Activated CD4-positive, alpha-beta T cell treated with anti-CD3 and anti-CD28 coated beads, Interleukin-2, amount 10 ng/mL, durations not matched to agents 24 days and 14 days (primary cell): ENCODE measurements around the gene RGS5. TPM values are rescaled to one million over a fixed set of nuclear protein-coding genes. Genes with fewer than 3 reads are reported as not detected.

ENCODE experiments used
- DNase-seq: peaks from one replicate; pipeline ENCODE4 v3.0.0; 2022
- H3K27ac Mint-ChIP-seq: one replicate; pipeline ENCODE4 v1.8.0; 2022; ENCODE audit warnings: mild to moderate bottlenecking, mixed read lengths
- H3K27me3 Mint-ChIP-seq: one replicate; pipeline ENCODE4 v1.8.0; 2022; ENCODE audit warnings: mixed read lengths
- H3K36me3 Mint-ChIP-seq: one replicate; pipeline ENCODE4 v1.8.0; 2022; ENCODE audit warnings: low read depth, mild to moderate bottlenecking, mixed read lengths
- H3K4me1 Mint-ChIP-seq: one replicate; pipeline ENCODE4 v1.8.0; 2021; ENCODE audit warnings: mixed read lengths
- H3K4me3 Mint-ChIP-seq: one replicate; pipeline ENCODE4 v1.8.0; 2022; ENCODE audit warnings: mild to moderate bottlenecking, moderate library complexity, mixed read lengths
- H3K9me3 Mint-ChIP-seq: one replicate; pipeline ENCODE4 v1.8.0; 2021; ENCODE audit warnings: mixed read lengths
- intact Hi-C: fragments of 100-400 bp; cut with micrococcal nuclease; formaldehyde crosslinking; loops from one replicate; pipeline ENCODE4 v1.15.1; 2023
- total RNA-seq: library from RNA; stranded (reverse); gene quantifications from 2 replicates; pipeline ENCODE4 v1.2.3, GENCODE V29; 2022

The RGS5 gene
- total RNA-seq, 1 donor from 2014 or later, result 2.8 TPM

DNA sequence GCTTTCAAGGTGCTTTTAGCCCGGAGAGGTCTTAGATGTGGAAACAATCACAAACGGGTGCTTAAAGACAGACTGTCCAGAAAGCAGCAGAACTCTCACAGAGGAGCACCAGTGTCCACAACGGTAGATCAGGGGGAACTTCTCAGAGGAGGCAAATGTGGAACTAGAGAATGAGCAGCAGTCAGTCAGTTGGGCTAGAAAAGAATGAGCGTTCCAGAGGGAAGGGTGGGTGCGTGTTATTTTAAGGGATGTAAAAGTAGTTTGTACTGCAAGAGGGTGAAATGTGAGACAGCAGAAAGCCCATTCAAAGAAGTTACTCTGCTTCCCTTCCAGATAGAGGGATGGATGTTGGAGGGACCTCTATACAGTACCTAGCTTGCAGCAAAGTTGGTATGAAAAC is 30.9 kb downstream of the RGS5 start:
- Mint-ChIP-seq H3K4me1 (no peaks in the 10 kb centered on the region), H3K4me3 (no peak overlapping the region)
- no peak for DNase-seq

DNA sequence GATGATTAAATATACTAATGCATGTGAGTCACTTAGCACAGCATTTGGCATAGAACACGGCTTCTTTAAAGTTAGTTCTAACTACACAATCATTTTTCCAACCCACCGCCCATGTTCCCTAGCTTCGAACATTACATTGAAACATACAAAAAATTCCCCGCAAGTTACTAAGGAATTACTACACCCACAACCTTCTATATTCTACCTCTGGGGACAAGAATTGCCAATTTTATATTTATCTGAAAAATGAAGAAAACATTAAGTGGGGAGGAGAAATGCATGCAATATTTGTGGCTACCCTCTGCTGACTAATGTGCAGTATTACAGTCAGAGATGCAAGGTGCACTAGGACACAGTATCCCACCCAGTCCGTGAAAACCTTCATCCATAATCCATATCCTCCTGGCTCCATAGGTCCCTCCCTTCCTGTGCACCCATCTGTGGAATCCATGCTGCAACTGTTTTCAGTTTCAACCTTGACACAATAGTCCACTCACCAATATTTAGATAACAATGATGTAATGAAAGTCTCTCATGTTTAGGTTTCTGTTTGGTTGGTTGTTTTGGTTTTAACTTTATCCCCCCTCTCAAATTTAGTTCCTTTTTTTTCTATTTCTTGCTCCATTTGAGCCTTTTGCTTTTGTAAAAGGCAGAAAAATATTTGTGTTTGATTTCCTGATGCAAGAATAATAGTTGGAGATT is 31.6 kb downstream of the RGS5 start:
- Mint-ChIP-seq H3K27ac (no peak overlapping the region), H3K36me3 (no peaks in the 10 kb centered on the region), H3K9me3 (no peaks in the 10 kb centered on the region), H3K4me1 (no peaks in the 10 kb centered on the region), H3K4me3 (no peak overlapping the region), H3K27me3 (peaks cover 4% of the 10 kb centered on the region)
- DNase-seq, result no peak
- intact Hi-C loops, result loop anchor here (5.0 kb wide), 1 partner anchor 324 kb away; no protein-coding TSS in a partner anchor

More for the DNA sequence above, 30.9 kb downstream of the RGS5 start:
- peaks cover 4% of the 10 kb centered on the region for H3K27me3 Mint-ChIP-seq
- intact Hi-C loops, result loop anchor here (5.0 kb wide), 1 partner anchor 325 kb away; no protein-coding TSS in a partner anchor
- no peak overlapping the region for H3K27ac Mint-ChIP-seq
- H3K36me3 Mint-ChIP-seq, result no peaks in the 10 kb centered on the region
- no peaks in the 10 kb centered on the region for H3K9me3 Mint-ChIP-seq

DNA sequence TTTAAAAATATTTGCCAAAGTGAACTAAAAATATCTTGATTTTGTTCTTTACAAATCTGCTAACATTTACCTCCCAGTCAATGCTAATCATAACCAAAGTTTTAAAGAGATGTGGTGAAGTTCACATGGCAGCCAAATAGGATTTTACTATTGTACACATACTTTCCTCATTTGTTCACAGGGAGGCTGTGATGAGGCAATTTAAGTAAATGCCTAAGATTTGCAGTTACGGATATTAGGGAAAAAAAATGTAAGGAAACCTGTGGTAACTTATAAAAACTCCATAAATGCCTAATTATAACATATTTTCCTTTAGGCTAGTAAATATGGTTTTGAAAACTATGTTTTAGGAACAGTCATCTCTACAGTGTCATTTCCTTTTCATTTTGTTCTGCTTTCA is 32.4 kb downstream of the RGS5 start:
- Mint-ChIP-seq H3K27me3 (peaks cover 4% of the 10 kb centered on the region), H3K9me3 (no peaks in the 10 kb centered on the region), H3K27ac (no peak overlapping the region), H3K36me3 (no peaks in the 10 kb centered on the region), H3K4me1 (no peaks in the 10 kb centered on the region), H3K4me3 (no peak overlapping the region)
- DNase-seq, result no peak
- intact Hi-C loops, result loop anchor here (5.0 kb wide), 1 partner anchor 323 kb away; no protein-coding TSS in a partner anchor

DNA sequence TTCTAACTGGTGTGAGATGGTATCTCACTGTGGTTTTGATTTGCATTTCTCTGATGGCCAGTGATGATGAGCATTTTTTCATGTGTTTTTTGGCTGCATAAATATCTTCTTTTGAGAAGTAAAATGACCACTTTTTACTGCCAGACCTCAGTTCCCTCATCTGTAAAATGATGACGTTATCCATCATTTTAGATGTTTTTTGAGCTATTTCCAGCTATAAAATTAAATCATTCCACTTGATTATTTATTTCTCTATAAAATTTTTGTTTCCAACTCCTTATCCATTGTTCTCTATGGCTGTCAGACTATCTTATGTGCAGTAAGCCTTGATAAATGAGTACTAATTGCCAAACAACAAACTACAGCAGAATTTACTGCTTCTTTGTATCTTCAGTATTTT is 33.2 kb downstream of the RGS5 start:
- Mint-ChIP-seq H3K27me3 (peaks cover 4% of the 10 kb centered on the region), H3K9me3 (no peaks in the 10 kb centered on the region), H3K27ac (no peak overlapping the region), H3K36me3 (no peaks in the 10 kb centered on the region), H3K4me3 (no peak overlapping the region), H3K4me1 (no peaks in the 10 kb centered on the region)
- no peak for DNase-seq
- intact Hi-C loops, result no loop called here

DNA sequence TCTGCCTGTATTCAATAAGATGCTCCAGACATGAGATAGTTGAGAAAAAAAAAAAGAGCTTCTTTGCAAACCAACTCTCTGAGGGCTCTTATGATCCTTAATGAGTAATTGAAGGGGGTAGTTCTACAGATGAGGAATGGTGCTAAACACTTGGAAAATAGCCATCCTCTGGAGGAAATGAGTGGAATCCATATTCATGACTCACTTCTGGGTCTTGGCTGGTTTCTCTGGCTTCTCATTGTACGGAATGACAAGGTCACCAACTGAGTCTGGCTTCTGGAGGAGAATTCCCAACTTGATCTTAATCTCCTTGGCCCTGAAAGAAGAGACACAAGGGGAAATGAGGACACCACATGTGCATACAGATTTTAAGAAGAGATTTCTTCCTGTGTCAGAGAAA is 34.7 kb downstream of the RGS5 start:
- no peak for DNase-seq
- H3K27me3 Mint-ChIP-seq, result peaks cover 3% of the 10 kb centered on the region
- H3K36me3 Mint-ChIP-seq, result no peaks in the 10 kb centered on the region
- no peak overlapping the region for H3K4me3 Mint-ChIP-seq
- intact Hi-C loops, result no loop called here
- no peaks in the 10 kb centered on the region for H3K4me1 Mint-ChIP-seq
- no peak overlapping the region for H3K27ac Mint-ChIP-seq
- no peaks in the 10 kb centered on the region for H3K9me3 Mint-ChIP-seq

DNA sequence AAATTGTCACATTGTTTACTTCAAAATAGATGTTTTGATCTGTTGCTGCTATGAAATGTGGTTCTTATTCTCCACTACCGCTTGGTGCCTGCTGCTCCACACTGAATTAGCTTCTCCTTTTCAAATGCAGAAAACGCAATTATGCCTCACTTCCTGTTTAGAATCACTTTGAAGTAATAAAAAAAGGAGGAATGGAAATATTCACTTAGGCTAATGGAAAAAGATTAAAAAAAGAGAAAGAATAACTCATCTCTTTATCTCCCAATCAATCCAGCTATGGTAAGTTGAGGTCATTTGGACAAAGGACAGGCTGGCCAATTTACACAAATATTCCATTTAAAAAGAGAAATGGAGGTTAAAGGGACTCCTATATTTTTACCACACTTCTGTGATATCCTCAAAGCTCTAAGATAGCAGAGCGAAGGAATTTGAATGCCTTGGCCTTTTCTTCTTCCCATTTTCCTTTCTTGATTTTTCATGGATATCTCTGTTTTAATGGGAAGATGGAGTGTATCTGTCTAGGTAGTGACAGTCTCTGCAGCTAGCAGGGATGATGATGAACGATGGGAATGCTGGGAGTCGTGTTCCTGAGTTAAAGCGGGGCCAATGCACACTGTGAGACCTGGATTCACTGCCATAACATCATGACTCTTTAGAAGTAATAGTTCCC is 35.7 kb downstream of the RGS5 start:
- Mint-ChIP-seq H3K9me3 (no peaks in the 10 kb centered on the region), H3K4me1 (no peaks in the 10 kb centered on the region), H3K4me3 (no peak overlapping the region), H3K27ac (no peak overlapping the region), H3K36me3 (no peaks in the 10 kb centered on the region), H3K27me3 (no peaks in the 10 kb centered on the region)
- intact Hi-C loops, result no loop called here
- no peak for DNase-seq

DNA sequence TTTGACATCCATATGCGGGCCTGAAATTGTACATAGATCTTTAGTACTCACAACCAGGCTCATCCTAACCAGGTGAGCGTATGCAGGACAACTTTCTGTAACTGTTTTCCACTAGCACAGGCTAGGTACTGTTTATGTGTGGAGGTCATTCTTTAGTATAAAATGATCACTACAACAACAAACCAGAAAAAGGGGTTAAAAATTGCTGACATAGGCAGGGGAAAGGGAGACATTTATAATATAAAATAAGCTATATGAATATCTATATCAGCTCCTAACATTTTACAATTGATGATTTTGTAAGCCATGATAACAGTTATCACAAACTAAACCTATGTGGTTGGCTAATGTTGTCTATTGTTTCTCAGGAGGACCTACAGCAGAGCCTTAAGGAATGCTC is 37.6 kb downstream of the RGS5 start:
- H3K27ac Mint-ChIP-seq, result no peak overlapping the region

DNA sequence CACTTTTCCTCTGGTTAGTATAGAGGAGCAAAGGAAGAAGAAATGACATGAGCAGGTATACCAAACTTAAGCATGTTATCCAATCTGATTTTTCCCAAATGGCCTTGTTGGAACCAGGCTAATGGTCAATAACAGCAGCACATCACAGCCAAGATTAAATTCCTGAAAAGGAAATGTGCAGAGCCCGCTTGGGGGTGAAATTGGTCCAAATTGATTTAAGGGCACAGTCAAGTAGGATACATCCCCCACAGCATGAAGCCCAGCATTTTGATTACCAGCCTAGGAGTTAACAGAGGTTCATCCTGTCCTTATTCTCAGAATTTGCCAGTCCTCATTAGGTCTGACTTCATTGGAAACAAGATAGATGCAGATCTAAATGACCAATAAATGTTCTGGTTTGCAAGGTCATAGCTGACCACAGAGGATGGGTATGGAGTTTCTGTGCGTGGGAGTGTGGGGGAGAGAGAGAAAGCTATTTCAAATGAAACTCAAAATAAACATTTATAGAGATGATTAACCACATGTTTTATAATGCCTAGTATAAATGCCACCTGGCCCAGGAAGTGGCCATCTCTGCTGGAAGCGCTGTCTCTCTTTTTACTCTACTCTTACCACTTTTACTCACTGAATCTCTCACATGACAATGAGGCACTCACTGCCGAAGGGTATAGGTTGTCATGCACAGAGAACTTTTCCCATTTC is 38.7 kb downstream of the RGS5 start:
- no peaks in the 10 kb centered on the region for H3K4me1 Mint-ChIP-seq

More for the DNA sequence above, 37.6 kb downstream of the RGS5 start:
- H3K27me3 Mint-ChIP-seq, result no peaks in the 10 kb centered on the region
- intact Hi-C loops, result no loop called here
- DNase-seq, result no peak
- no peaks in the 10 kb centered on the region for H3K4me1 Mint-ChIP-seq
- H3K4me3 Mint-ChIP-seq, result no peak overlapping the region
- no peaks in the 10 kb centered on the region for H3K9me3 Mint-ChIP-seq
- no peaks in the 10 kb centered on the region for H3K36me3 Mint-ChIP-seq

DNA sequence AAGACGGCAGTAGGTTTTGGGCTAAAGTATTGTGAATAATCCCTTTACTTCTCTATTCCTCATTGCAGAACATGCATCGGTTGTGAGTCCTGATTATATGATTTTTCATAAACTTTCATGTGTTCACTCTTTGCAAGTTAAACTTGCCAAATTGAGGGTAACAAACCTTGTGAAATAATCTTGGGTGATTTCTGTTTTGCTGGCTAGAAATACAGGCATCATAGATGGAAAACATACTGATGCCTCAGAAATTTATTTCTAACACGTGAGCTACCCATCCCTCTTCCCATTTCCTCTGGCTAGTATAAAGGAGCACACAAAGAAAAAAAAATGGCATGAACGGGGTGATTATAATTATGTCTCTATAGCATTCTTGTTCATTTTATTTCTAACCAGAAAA is 39.6 kb downstream of the RGS5 start:
- intact Hi-C loops, result no loop called here
- no peaks in the 10 kb centered on the region for H3K9me3 Mint-ChIP-seq
- H3K36me3 Mint-ChIP-seq, result no peaks in the 10 kb centered on the region
- no peaks in the 10 kb centered on the region for H3K4me1 Mint-ChIP-seq
- H3K4me3 Mint-ChIP-seq, result no peak overlapping the region
- no peak for DNase-seq
- H3K27ac Mint-ChIP-seq, result no peak overlapping the region
- H3K27me3 Mint-ChIP-seq, result no peaks in the 10 kb centered on the region

More for the DNA sequence above, 38.7 kb downstream of the RGS5 start:
- Mint-ChIP-seq H3K9me3 (no peaks in the 10 kb centered on the region), H3K27me3 (no peaks in the 10 kb centered on the region), H3K27ac (no peak overlapping the region), H3K4me3 (no peak overlapping the region), H3K36me3 (no peaks in the 10 kb centered on the region)
- intact Hi-C loops, result no loop called here
- no peak for DNase-seq

DNA sequence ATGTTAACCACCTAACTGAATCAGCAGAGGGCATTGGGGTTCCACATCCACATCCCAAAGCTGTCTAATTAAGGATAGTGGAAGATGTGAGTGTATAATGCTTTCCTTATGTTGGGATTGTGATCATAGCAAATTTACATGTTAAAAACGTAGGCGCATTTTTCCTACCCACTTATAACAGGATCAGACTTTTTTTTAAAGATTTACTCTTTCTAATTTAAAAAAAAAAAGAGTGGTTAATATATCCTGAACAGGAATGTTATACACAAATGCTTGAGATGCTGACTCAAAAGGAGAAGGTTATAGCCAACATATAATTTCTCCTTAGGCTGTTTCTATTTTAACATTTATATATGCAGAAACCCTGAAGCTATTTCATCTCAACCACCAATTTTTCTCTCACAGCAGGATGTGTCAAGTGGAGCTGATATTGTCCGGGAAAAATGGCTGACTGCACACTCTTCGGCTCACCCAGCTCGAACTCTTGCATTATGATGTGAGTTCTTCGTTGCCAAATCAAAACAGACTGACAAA is 40.3 kb downstream of the RGS5 start:
- Mint-ChIP-seq H3K27ac (no peak overlapping the region), H3K4me3 (no peak overlapping the region), H3K9me3 (no peaks in the 10 kb centered on the region), H3K4me1 (no peaks in the 10 kb centered on the region), H3K27me3 (no peaks in the 10 kb centered on the region), H3K36me3 (no peaks in the 10 kb centered on the region)
- DNase-seq, result no peak
- intact Hi-C loops, result no loop called here

DNA sequence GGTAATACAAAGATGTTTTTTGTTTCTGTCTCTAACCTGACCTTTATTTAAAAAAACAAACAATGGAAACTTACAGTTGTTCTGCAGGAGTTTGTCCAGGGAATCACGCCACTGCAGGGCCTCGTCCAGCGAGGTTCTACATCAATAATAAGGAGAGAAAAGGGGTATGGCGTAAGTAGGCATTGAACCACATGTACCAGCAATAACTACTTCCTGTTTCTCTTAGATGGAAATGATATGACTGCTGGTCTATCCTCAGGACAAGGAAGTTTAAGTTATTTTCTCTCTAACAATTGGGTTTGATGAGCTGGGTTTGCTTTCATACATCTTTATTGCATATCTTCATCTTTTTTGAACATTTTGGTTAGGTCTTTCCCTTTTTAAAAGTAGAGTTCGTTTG is 40.9 kb downstream of the RGS5 start:
- no peaks in the 10 kb centered on the region for H3K9me3 Mint-ChIP-seq
- intact Hi-C loops, result no loop called here
- H3K27me3 Mint-ChIP-seq, result no peaks in the 10 kb centered on the region
- no peak overlapping the region for H3K27ac Mint-ChIP-seq
- no peak for DNase-seq
- no peaks in the 10 kb centered on the region for H3K4me1 Mint-ChIP-seq
- H3K36me3 Mint-ChIP-seq, result no peaks in the 10 kb centered on the region
- no peak overlapping the region for H3K4me3 Mint-ChIP-seq

DNA sequence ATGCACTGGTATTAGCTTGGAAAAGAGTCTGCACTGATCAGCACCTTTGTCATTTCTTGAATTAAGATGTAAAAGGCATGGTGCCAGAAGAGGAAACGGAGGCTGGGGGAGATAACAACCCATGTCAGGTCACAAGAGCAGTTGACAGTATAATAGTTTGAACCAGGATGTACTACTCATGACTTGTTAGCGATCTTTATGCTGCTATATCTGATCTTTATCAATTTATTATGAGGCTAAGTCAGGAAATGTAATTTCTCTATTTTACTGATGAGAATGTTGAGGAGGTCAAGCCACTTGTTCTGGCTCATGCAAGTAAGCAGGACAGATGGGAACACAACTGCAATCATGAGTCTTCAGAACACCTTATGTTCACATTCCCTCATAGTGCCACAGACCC is 41.4 kb downstream of the RGS5 start:
- no peak for DNase-seq
- H3K27ac Mint-ChIP-seq, result no peak overlapping the region
- intact Hi-C loops, result no loop called here
- H3K4me3 Mint-ChIP-seq, result no peak overlapping the region
- H3K36me3 Mint-ChIP-seq, result no peaks in the 10 kb centered on the region
- no peaks in the 10 kb centered on the region for H3K9me3 Mint-ChIP-seq
- H3K27me3 Mint-ChIP-seq, result no peaks in the 10 kb centered on the region
- H3K4me1 Mint-ChIP-seq, result no peaks in the 10 kb centered on the region

DNA sequence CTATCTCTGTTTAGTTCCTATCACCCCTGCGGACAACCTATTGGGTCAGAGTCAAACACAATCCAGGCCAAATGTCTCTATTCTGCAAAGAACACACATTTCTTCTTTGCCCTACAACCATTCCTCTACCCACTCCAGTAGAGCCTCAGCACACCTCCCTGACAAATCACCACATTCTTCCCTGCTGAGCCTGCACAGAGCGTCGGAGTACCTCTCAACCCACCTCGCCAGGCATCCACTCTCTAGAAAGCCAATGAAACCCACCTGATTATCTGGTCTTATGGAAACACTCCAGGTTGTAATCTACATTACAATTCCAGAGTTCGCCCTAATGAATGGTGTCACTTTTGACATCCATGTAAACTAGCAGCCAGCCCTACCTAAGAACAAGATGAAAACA is 47.1 kb downstream of the RGS5 start:
- no peak for DNase-seq
- H3K4me1 Mint-ChIP-seq, result no peaks in the 10 kb centered on the region
- H3K27ac Mint-ChIP-seq, result no peak overlapping the region
- H3K4me3 Mint-ChIP-seq, result no peak overlapping the region
- no peaks in the 10 kb centered on the region for H3K9me3 Mint-ChIP-seq
- no peaks in the 10 kb centered on the region for H3K27me3 Mint-ChIP-seq
- no peaks in the 10 kb centered on the region for H3K36me3 Mint-ChIP-seq
- intact Hi-C loops, result no loop called here

DNA sequence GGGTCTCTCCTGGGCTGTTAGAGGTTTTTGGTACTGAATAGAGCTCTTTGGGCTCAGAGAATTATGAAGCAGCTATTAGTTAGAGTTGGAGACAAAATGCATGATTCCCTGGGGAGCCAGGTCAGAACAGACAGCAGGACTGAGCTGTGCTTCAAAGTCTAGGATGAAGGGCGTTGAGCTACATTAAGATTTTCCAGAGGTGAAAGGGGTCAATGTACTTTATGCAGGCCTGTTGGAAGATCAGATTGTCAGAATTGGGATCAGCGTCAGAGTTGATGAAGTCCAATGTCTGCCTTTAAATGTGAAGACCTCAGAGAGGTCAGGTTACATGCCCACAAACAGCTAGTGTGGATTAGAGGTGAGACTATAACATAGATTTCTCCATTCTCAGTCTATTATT is 53.8 kb downstream of the RGS5 start:
- Mint-ChIP-seq H3K27ac (no peak overlapping the region), H3K4me1 (no peaks in the 10 kb centered on the region), H3K27me3 (no peaks in the 10 kb centered on the region), H3K36me3 (no peaks in the 10 kb centered on the region), H3K9me3 (no peaks in the 10 kb centered on the region), H3K4me3 (no peak overlapping the region)
- intact Hi-C loops, result no loop called here
- no peak for DNase-seq
